Breast epithelium (tissue), 4 donors: ENCODE data around the gene CRTC3. TPM values are rescaled to one million over a fixed set of nuclear protein-coding genes. Genes with fewer than 3 reads are reported as not detected.
A peak's percentile ranks its signal among the peaks of the same experiment; 100 is the strongest.

Experiments
- DNase-seq, 2 donors: peaks; one replicate each; pipeline ENCODE4 v3.0.0-alpha.2; 2019; ENCODE audit warnings: low spot score in 2 of 2
- H3K27ac ChIP-seq, 2 donors: fragments of 200-600 bp; sonication (generic) in 1 of 2; one replicate each; pipeline ENCODE4 v1.5.1; 2016 to 2019; ENCODE audit warnings: mild to moderate bottlenecking in 1 of 2
- H3K27me3 ChIP-seq, 2 donors: fragments of 200-600 bp; sonication (generic) in 1 of 2; one replicate each; pipeline versions ENCODE4 v1.5.1 to v1.6.0; 2017 to 2019; ENCODE audit warnings: control low read depth in 1 of 2, mild to moderate bottlenecking in 1 of 2
- H3K36me3 ChIP-seq: fragments of 200-600 bp; one replicate; pipeline ENCODE4 v1.5.1; 2019
- H3K4me1 ChIP-seq, 2 donors: fragments of 200-600 bp; sonication (generic); one replicate each; pipeline ENCODE4 v1.5.1; 2016 to 2019; ENCODE audit warnings: control low read depth in 1 of 2
- H3K4me3 ChIP-seq, 3 donors: fragments of 200-600 bp; sonication (generic); 1 replicate in 2 of 3; 2 replicates in 1 of 3; pipeline ENCODE4 v1.5.1; 2016 to 2019; ENCODE audit warnings: mild to moderate bottlenecking in 3 of 3, moderate library complexity in 2 of 3
- H3K9me3 ChIP-seq, 2 donors: fragments of 200-600 bp; sonication (generic) in 1 of 2; one replicate each; pipeline ENCODE4 v1.5.1; 2016 to 2019; ENCODE audit warnings: control low read depth in 1 of 2
- CTCF ChIP-seq, 3 donors: fragments of 450-650 bp; IDR thresholded peaks; one replicate each; pipeline ENCODE4 v1.5.1; 2016 to 2017; ENCODE audit warnings: antibody characterized with exemption in 3 of 3, mild to moderate bottlenecking in 3 of 3, moderate library complexity in 3 of 3
- POLR2A ChIP-seq: fragments of 450-650 bp; IDR thresholded peaks from one replicate; pipeline ENCODE4 v1.6.1; 2016; ENCODE audit warnings: antibody characterized with exemption, mild to moderate bottlenecking, moderate library complexity
- POLR2AphosphoS5 ChIP-seq, 3 donors: sonication (generic); formaldehyde crosslinking; IDR thresholded peaks; one replicate each; pipeline ENCODE4 v1.6.1; 2017; ENCODE audit warnings: antibody characterized with exemption in 3 of 3
- intact Hi-C: fragments of 100-400 bp; cut with DNase I; formaldehyde crosslinking; loops from one replicate; pipeline ENCODE4 v1.15.1; 2023; ENCODE audit warnings: low total_unique reads
- total RNA-seq, 3 donors: library from RNA; depleted of rRNA; stranded (reverse); fragments of >200 nt; gene quantifications; one replicate each; pipeline ENCODE4 v1.1.0, GENCODE V29; 2016

The CRTC3 gene
- total RNA-seq, 3 donors from 2014 or later = 29.4 to 40.6 (median 36.2) TPM

GRCh38 chr15:90640862-90641261, 111.1 kb downstream of the CRTC3 start:
- Histone ChIP-seq H3K27me3 (no peaks in the 10 kb centered on the region), H3K4me3 (no peak overlapping the region), H3K4me1 (no peaks in the 10 kb centered on the region), H3K36me3 (no peaks in the 10 kb centered on the region), H3K27ac (no peak overlapping the region), H3K9me3 (no peaks in the 10 kb centered on the region)
- intact Hi-C loops = no loop called here
- no peak for TF ChIP-seq POLR2A
- no peak for DNase-seq

GRCh38 chr15:90641581-90642463, 112.1 kb downstream of the CRTC3 start:
- Histone ChIP-seq H3K9me3 (no peaks in the 10 kb centered on the region), H3K27ac (peak overlapping the region in 1 of 2 donors; percentile 55), H3K36me3 (no peaks in the 10 kb centered on the region), H3K27me3 (no peaks in the 10 kb centered on the region), H3K4me3 (no peak overlapping the region), H3K4me1 (no peaks in the 10 kb centered on the region)
- TF ChIP-seq CTCF (IDR thresholded peaks at IDR 0.05) (no peak), POLR2A (no peak), POLR2AphosphoS5 (IDR thresholded peaks at IDR 0.05) (no peak)
- intact Hi-C loops = no loop called here
- no peak for DNase-seq

- DNase-seq = no peak
- Histone ChIP-seq H3K27ac (peak overlapping the region in 1 of 2 donors; percentile 55), H3K27me3 (no peaks in the 10 kb centered on the region), H3K36me3 (no peaks in the 10 kb centered on the region), H3K4me1 (no peaks in the 10 kb centered on the region), H3K4me3 (no peak overlapping the region), H3K9me3 (no peaks in the 10 kb centered on the region)
- TF ChIP-seq CTCF (IDR thresholded peaks at IDR 0.05) (no peak), POLR2AphosphoS5 (IDR thresholded peaks at IDR 0.05) (no peak), POLR2A (no peak)
- intact Hi-C loops = no loop called here
Observed at GRCh38 chr15:90642464-90643300, 113.0 kb downstream of the CRTC3 start.

- no peak for TF ChIP-seq POLR2AphosphoS5 (IDR thresholded peaks at IDR 0.05)
- TF ChIP-seq POLR2A = no peak
- no peak for TF ChIP-seq CTCF (IDR thresholded peaks at IDR 0.05)
- no peaks in the 10 kb centered on the region for H3K9me3 ChIP-seq
- H3K4me3 ChIP-seq = no peak overlapping the region
- no peak for DNase-seq
- H3K27ac ChIP-seq = no peak overlapping the region
- no peaks in the 10 kb centered on the region for H3K27me3 ChIP-seq
- H3K4me1 ChIP-seq = no peaks in the 10 kb centered on the region
- intact Hi-C loops = no loop called here
- H3K36me3 ChIP-seq = no peaks in the 10 kb centered on the region
Observed at GRCh38 chr15:90643301-90643632, 113.5 kb downstream of the CRTC3 start.

- Histone ChIP-seq H3K27me3 (no peaks in the 10 kb centered on the region), H3K36me3 (no peaks in the 10 kb centered on the region), H3K9me3 (no peaks in the 10 kb centered on the region), H3K27ac (no peak overlapping the region), H3K4me1 (no peaks in the 10 kb centered on the region), H3K4me3 (no peak overlapping the region)
- intact Hi-C loops = no loop called here
- TF ChIP-seq CTCF (IDR thresholded peaks at IDR 0.05) (no peak), POLR2AphosphoS5 (IDR thresholded peaks at IDR 0.05) (no peak), POLR2A (no peak)
- DNase-seq = no peak
Observed at GRCh38 chr15:90644526-90644925, 114.8 kb downstream of the CRTC3 start.
